ENCODE results near the gene DKK3.

Gene DKK3

DNA sequence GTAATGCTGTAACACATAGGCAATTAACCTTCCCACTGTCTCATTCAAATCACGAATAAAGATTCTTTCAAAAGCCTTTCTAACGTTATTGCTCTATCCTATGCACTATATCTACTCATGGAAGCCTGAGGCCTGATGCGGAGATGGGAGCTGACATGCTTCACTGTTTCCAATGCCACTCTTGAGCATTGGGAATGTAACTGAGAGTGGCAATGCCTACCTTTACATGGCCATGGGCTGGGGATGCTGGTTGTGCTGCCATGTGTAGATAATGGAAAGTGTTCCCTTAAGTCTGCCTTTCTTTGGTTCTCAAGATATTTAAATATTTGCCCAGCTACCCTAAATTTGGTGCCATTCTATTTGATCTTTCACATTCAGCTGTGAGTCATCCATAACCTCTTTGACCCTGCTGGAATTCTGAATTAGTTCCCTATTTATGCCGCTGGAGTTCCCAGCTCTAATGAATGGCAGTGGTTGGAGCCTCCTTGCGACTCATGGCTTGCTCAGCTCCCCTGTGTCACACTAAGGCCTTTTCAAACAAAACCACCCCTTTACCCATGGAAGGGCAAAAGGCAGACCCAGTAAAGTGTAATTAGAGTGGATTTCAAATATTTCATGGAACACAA lies 21.4 kb upstream of the DKK3 start:
- DNase-seq, result no peak

DNA sequence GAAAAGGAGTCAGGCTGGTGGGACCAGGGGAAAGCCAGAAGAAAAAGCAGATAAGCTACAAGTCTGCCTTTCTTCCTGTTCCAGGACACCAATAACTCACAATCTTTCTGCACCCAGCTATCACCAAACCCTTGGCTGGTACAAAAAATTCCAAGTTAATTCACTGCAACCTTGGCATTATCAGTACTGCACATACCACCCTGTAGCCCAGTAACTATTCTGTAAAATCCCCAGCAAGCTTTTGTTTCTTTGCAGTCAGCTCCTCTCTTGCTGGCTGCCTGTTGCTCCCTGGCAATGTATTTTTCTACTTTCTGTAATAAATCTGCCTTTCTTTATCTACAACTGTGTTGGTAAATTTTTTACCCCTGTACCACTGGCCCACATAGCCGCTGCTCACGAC lies 20.7 kb upstream of the DKK3 start:
- DNase-seq, result no peak

DNA sequence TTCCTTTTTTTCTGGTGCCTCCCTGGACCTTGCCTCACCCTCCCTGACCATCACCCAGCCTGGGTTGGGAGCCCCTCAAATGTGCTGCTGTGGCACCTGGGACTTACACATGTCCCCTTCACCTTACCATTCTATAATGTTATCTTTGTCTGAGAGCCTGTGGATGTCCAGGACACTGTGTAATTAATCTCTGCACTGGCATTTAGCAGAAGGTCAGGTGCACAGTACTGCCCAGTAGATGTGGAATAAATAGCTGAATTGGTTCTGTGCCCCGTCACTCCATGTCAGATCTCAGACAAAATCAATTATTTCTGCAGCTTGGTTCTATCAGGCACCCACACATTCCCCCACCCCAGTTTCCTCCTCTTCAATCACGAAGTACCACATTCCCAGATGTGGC lies 19.9 kb upstream of the DKK3 start:
- DNase-seq, result no peak

DNA sequence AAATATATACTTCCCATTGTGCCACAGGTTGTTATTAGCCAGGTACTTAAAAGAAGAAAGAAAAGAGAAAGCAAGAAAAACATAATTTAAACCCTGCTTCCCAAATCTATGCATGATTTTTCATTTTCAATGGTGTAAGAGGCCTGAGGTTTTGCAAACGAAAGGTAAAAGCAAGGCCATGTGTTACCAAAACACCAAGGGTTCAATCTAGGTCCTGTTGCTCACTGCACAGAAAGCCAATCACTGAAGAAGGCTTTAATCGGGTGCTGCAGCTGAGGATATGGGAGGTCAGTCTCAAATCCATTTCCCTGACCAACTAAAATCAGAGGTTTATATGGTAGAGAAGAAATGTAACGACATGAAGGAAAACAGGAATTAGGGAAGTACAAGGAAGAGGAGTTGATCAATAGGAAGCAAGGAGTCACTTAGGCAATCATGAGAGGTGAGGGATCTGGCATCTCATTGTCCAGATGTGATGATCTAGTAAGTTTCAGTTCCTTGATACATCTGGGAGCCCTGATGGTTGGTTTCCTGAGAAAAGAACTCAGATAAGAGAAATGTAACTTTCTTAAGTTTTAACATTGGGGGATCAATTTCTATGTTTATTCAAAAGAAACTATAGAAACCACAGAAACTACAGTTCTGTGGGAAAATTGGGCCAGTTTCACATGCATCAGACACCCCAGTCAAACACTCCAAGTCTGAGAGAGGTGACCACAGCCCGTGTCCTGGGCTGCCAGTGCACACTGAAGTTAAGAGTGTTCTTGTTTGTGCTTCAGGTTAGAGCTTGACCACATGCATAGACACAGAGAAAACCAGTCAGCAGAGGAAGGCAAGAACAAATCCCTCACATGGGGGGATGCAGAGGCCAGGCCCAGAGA lies 18.1 kb upstream of the DKK3 start:
- no peak for DNase-seq

DNA sequence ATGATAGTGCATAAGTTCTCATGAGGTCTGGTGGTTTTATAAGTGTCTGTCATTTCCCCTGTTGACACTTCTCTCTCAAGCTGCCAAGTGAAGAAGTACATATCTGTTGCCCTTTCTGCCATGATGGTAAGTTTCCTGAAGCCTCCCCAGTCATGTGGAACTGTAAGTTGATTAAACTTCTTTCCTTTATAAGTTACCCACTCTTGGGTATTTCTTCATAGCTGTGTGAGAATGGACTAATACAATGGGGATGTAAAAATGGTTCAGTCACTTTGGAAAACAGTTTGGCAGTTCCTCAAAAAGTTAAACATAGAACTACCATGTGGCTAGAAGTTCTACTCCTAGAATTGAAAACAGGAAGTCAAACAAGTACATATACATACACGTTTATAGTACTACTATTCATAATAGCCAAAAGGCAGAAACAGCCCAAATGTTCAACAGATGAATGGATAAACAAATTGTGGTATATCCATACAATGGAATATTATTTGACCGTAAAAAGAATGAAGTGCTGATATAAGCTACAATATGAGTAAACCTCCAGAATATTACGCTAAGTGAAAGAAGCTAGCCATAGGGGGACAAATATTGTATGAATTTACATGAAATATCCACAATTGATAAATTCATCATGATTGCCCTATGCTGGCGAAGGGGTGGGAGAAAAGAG lies 16.0 kb upstream of the DKK3 start:
- DNase-seq, result no peak

DNA sequence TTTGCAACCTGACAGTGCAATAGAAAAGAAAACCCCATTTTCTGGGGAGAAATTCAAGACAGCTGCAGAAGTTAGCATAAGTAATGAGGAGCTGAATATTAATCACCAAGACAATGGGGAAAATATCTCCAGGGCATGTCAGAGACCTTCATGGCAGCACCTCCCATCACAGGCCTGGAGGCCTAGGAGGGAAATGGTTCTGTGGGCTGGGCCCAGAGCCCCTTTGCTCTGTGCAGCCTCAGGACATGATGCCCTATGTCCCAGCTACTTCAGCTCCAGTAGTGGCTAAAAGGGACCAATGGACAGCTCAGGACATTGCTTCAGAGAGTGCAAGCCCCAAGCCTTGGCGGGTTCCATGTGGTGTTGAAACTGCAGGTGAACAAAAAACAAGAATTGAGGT lies 14.6 kb upstream of the DKK3 start:
- no peak for DNase-seq

DNA sequence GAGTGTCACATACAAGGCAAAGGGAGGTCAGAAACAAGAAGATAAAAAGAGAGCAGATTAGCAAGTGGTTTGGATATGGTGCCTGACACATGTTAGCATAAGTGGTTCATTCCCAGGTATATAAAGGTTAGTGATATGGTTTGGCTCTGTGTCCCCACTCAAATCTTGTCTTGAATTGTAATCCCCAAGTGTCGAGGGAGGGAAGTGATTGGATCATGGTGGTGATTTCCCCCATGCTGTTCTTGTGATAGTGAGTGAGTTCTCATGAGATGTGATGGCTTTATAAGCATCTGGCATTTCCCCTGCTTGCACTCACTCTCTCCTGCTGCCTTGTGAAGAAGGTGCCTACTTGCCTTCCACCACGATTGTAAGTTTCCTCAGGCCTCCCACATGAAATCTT lies 12.1 kb upstream of the DKK3 start:
- DNase-seq, result no peak

DNA sequence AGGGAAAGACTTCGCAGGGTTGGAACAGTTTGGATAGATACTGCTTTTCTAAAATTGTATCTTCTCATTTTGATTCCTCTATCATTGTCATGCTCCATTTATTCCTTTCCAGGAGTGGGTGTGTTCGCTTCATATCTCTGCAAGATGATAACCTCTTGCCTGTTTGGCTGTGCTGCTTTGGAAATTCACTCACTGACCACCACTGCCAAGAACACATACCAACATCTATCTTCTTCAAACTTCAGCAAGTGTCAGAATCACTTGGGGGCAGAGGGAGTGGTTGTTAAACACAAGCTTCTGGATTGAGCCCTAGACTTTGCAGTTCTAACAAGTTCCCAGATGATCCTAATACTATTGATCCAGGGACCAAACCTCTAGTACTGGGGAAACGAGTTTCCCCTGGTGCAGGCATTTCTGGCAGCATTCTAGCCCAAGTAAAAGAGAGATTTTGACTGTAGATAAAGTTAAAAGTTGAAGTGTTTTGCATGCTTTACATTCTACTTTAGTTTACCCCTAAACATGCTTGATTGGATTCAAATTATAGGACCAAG lies 11.5 kb upstream of the DKK3 start:
- DNase-seq, result no peak

DNA sequence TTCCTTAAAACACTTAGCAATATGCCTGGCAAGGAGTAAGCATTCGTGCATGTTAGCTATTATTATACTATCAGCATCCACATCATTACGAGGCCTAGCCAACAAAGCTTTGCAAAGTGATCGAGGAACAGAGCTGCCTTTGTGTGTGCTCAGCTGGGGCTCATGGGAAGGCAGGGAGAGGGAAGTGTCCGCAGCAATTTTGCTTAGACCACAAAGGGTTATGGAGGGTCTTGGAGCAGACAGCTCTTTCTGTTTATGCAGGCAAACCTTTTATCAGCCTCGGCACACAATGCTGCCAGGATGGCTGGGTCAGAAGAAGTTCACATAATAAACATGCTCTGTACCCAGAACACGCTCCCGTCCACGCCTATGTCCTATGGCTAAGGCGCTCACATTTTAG lies 10.9 kb upstream of the DKK3 start:
- DNase-seq, result no peak

DNA sequence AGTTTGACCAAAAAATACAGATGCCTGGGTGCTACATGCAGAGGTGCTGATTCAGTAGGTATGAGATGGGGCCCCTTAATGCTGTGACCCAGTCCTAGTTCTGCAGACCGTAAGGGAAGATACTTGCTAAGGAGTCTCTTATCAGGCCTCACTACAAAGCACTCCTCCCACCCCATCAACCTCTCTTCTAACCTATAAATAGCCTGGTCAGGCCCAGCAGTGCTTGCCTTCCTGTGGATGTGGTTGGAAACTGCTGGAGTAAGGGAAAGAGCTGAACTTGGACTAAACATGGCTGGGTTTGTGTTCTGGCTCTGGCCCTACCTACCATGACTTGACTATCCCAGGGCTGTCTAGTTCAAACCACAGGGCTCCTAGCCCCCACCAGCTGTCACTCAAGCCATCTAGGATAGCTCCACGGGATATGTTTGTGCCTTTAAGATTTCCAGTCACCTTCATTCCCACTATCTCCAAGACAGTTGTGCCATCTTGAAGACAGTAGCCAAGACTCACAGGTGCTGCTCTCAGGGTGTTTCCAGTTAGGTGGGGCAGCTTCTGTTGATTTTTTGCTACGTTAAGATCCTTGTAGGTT lies 9.5 kb upstream of the DKK3 start:
- DNase-seq, result no peak

DNA sequence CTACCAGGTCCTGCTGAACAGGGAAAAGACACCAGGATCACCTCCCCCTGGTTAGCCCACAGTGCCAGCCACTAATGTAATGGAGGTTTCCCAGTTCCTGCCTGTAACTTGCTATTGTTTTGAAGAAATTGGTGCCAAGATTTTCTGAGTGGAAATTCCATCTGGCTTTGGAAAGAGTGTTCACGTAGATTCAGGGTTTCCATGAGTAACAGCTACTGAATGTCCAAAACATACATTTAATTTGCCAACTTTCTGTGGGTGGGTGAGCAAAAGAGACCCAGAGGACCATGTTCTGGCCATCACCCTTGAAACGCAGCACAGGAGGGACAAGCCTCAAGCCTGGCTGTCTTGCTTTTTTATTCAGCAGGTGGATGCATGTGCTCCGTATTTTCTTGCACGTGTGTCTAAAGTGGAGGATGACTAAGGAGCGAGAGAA lies 8.8 kb upstream of the DKK3 start:
- DNase-seq, result no peak

DNA sequence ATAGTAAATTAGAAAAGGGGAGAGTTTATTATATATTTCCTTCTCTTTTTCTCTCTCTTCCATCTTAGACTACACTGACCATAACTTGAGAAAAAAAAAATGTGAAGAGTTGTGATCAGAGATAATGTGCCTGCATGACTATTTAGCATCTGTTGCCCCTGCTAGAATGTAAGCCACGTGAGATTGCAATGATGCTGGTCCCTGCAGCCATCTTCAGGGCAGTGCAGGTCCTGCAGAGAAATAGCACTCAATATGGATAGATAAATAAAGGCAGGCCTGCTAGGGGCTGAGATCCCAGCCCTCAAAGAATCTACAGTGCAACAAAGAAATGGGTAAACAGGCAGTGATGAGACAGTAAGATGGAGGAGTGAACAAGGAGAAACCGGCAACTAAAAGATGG lies 7.8 kb upstream of the DKK3 start:
- no peak for DNase-seq

DNA sequence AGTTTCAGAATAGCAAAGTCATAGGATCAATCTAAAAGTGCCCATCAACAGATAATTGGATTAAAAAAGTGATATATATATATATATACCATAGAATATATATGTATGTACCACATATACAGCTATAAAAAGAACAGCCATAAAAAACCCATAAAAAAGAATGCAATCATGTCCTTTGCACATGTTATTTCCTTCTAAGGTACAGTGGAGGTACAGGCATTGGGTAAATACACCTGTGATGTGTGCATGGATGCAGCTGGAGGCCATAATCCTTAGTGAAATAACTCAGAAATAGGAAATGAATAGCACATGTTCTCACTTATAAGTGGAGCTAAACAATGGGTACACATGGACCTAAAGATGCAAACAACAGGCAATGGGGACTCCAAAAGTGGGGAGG lies 7.1 kb upstream of the DKK3 start:
- no peak for DNase-seq

DNA sequence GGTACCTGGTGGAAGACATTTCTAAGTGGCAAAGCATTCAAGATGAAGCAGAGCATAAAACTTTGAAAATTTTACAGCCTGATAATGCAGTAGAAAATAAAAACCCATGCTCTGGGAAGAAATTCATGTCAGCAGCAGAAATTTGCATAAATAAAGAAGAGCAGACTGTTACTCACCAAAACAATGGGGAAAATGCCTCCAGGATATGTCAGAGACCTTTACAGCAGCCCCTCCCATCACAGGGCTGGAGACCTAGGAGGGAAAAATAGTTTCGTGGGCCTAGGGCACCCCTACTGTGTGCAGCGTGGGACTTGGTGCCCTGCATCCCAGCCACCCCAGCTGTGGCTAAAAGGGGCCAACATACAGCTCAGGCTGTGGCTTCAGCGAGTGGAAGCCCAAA lies 5.4 kb upstream of the DKK3 start:
- DNase-seq, result no peak

DNA sequence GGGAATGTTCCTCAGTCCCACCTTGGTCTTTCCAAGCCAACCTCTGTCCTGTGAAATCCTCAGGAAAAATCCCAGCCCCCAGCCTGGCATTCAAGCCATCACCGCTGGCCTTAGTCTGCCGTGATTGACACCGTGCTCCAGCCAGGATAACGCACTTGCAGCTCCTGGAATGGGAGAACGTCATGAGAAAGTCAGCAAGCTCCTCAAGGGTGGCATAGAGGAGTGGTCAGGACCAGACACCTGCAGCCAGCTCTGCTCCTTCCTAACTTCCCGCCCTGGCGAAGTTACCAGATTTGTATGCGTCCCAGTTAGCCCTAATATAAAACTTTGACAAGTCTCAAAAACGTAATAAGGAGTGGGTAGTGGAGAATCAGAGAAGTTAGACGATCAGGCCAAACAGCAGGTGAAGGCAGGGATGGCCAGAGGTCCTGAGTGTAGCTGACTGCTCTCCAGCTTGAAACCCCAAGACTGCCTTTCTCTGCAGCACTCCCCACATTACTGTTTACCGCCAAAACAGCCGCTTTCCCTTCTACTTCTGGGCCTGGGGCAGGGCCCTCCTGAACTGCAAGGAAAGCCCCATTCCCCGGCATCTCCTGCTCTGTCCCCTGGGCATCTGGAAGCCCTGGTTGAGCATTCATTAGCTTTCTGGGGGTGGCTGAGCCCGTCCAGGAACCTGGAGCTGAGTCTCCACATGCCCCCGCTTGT lies 1.3 kb upstream of the DKK3 start:
- DNase-seq, result no peak

DNA sequence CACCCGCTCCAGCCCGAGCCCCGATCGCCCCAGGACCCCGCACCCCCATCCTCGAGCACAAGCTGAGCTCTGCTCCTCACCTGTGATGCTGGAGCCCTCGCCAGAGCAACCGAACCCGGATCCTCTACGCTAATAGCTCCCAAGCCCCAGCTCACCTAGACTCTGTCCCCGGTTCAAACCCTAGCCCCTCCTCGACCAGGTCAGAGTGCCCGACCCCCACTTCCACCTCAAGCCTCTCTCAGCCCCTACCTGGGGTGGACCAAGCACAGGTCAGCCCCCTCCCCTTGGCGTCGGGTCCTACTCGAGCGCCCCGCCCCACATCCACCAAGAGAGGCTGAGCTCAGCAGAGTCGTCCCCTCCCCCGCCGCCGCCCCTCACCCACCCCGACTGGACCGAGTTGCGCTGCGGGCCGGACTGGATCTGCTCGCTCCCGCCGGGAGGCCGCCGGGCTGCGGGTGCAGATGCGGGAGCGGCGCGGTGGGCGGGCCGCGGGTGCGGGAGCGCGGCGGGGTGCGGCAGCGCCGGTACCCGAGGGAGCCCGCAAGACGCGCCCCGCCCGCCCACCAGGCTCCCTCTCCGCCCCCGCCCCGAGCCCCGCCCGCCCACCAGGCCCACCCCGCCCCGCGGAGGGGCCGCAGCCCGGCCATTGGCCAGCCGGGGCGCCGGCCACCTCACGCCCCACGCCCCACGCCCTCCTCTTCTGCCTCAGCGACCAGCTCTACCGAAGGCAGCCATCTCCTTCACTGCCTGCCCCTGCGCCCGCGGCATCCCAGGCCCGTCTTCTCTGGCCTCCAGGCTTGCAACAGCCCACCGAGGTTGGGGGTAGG lies 577 bp upstream of the DKK3 start:
- no peak for DNase-seq

DNA sequence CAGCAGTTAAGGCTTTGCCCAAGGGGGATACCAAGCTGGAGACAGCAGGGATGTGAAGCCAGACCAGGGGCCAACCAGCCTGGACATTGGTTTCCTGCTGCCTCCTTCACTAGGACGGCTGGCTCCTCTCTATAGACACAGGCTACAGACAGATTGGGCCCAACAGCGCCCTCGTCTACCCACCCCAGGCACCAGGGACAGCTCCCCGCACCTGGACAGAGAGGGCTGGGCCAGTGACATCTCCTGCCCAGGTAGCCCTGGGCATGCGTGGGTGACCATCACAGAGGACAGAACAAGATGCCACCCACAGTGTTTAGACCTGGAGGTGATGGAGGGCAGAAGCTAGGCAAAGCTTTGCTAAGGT lies 1.2 kb downstream of the DKK3 start:
- no peak for DNase-seq

DNA sequence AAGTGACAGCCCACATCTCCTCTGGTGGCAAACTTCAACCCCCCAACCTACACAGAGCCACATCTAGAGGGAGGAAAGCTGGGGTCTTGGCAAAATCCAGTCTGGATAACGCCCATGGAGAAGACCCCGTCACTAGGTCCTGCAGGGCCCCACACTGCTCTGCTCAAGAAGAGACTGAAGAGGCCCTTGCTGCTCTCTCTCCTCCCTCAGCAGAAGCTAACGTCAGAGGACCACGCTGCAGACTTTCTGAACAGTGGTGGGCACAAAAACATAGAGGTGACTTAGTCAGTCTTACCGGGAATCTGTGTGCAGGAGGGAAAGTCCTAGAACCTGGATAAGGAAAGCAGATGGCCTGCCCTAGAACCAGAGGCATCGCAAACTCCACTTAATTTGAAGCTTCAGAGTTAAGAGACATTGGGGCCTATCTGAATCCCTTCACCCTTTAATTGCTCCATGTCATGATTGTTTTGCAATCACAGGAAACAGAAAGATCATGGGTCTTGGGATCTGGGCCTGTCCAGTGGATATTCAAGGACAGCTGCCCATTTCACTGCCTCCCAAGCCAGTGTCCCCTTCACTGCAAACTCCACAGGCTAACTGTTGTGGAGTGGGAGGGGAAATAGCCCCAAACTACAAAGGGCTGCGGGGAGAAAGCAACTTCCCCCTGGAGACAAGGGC lies 1.7 kb downstream of the DKK3 start:
- DNase-seq, result no peak

DNA sequence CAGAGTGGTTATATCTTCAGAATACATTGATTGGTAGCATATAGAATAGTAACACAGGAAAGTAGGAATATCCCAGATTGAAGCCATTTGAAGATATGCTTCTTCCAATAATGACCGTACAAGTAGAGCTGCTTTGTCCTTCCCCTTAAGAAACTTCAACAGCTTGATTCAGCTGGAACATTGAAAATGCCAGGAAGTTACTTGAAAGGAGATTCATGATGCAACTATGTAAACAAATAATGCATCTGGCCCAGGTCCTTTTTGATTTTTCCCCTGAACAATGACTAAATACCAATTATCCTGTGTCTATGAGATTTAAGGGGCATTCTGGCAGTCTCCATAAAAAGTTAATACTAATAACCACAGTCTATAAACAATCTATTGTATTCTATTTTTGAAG lies 3.0 kb downstream of the DKK3 start:
- DNase-seq, result no peak

DNA sequence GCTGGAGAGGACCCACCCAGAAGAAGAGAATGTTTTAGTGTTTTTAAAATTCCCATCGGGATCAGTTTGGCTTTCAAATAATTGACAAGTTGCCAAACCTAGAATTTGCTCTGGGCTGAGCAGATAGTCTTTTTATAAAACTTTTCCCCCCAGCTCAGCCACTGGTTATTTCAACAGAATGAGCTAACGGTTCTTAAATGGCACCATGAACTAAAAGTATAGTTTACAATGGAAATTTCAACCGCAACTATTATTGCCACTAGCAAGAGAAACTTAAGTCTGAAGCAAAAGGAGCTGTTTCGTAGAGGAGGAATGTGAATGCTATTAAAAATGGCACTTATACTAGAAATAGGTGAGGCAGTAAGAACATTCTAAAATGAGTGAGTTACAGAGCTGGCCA lies 3.4 kb downstream of the DKK3 start:
- DNase-seq, result no peak

DNA sequence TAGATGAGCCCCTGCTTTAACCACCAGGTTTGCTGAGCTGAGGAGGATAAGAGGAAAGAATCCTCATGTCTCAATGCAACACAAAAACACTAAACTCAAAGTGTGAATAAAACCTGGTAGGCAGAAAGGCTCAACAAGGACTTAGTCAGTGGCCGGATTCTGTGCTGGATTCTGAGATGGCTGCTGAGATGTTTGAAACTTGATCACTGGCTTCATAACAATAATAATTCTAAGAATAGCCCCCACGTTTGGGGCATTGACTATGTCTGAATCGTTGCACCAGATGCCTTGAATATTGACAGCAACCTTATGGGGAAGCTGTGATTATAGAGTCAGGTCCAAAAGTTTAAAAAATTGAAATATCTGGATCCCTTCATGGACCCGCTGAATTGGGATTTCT lies 4.6 kb downstream of the DKK3 start:
- DNase-seq, result no peak

Data from CD4-positive, alpha-beta T cell treated with Interleukin-17A for 1 hour (primary cell).